ENCODE measurements around the gene INKA1. TPM values are rescaled to one million over a fixed set of nuclear protein-coding genes. Genes with fewer than 3 reads are reported as not detected.

Gene INKA1
- total RNA-seq, 1 donor from 2014 or later = 12.5 TPM

- Histone ChIP-seq H3K4me1 (peaks cover 8% of the 10 kb centered on the region), H3K9me3 (no peaks in the 10 kb centered on the region), H3K36me3 (no peaks in the 10 kb centered on the region), H3K4me3 (no peak overlapping the region), H3K27ac (peak overlapping the region; percentile 13), H3K27me3 (no peaks in the 10 kb centered on the region)
- TF ChIP-seq POLR2AphosphoS5 (IDR thresholded peaks at IDR 0.05; ENCODE audit: insufficient read depth in 1 of 2, low read depth in 1 of 2) = no peak
- DNase-seq (ENCODE audit: extremely low spot score in 2 of 2) = no peak
- intact Hi-C loops (cut with DNase I) = no loop called here
Measured at GRCh38 chr3:49799105-49799504, 4.0 kb upstream of the INKA1 start.

GRCh38 chr3:49799761-49800160 is 3.3 kb upstream of the INKA1 start, which contains the start of gene CDHR4:
Gene CDHR4 (minus strand): TSS chr3:49799873. CDS start chr3:49799812, 61 bp downstream.
- Histone ChIP-seq H3K27ac (peak within 1 kb of the TSS; percentile 13), H3K27me3 (no peaks in the 10 kb centered on the region), H3K4me1 (peaks cover 14% of the 10 kb centered on the region), H3K4me3 (no peak within 1 kb of the TSS), H3K36me3 (no peaks in the 10 kb centered on the region), H3K9me3 (no peaks in the 10 kb centered on the region)
- TF ChIP-seq CTCF (IDR thresholded peaks at IDR 0.05) (no peak), POLR2A (IDR thresholded peaks at IDR 0.05) (no peak), POLR2AphosphoS5 (IDR thresholded peaks at IDR 0.05; ENCODE audit: insufficient read depth in 1 of 2, low read depth in 1 of 2) (no peak)
- no peak for DNase-seq (ENCODE audit: extremely low spot score in 2 of 2)
- intact Hi-C loops (cut with DNase I) = loop anchor here (5.0 kb wide), 1 partner anchor 43 kb away; no protein-coding TSS in a partner anchor

GRCh38 chr3:49801160-49801559 is 1.9 kb upstream of the INKA1 start:
- peaks cover 28% of the 10 kb centered on the region for H3K4me1 ChIP-seq
- no peak overlapping the region for H3K4me3 ChIP-seq
- intact Hi-C loops (cut with DNase I) = loop anchor here (5.0 kb wide), 1 partner anchor 41 kb away; no protein-coding TSS in a partner anchor
- no peaks in the 10 kb centered on the region for H3K9me3 ChIP-seq
- no peaks in the 10 kb centered on the region for H3K27me3 ChIP-seq
- TF ChIP-seq POLR2A (IDR thresholded peaks at IDR 0.05) = no peak
- no peak for TF ChIP-seq POLR2AphosphoS5 (IDR thresholded peaks at IDR 0.05; ENCODE audit: insufficient read depth in 1 of 2, low read depth in 1 of 2)
- no peak for TF ChIP-seq CTCF (IDR thresholded peaks at IDR 0.05)
- H3K36me3 ChIP-seq = no peaks in the 10 kb centered on the region
- DNase-seq (ENCODE audit: extremely low spot score in 2 of 2) = no peak
- no peak overlapping the region for H3K27ac ChIP-seq

GRCh38 chr3:49803465-49804140 is 542 bp downstream of the INKA1 start:
- Histone ChIP-seq H3K27ac (peak overlapping the region; percentile 98), H3K36me3 (no peaks in the 10 kb centered on the region), H3K9me3 (no peaks in the 10 kb centered on the region), H3K4me3 (peak overlapping the region; percentile 82 to 90), H3K4me1 (peaks cover 49% of the 10 kb centered on the region), H3K27me3 (no peaks in the 10 kb centered on the region)
- DNase-seq (ENCODE audit: extremely low spot score in 2 of 2) = no peak
- TF ChIP-seq POLR2A (IDR thresholded peaks at IDR 0.05) (no peak), POLR2AphosphoS5 (IDR thresholded peaks at IDR 0.05; ENCODE audit: insufficient read depth in 1 of 2, low read depth in 1 of 2) (peak in 1 of 2 donors; percentile 25)
- intact Hi-C loops (cut with DNase I) = loop anchor here (5.0 kb wide), 1 partner anchor 39 kb away; no protein-coding TSS in a partner anchor

GRCh38 chr3:49804141-49805041 is 1.3 kb downstream of the INKA1 start:
- TF ChIP-seq POLR2A (IDR thresholded peaks at IDR 0.05) (no peak), POLR2AphosphoS5 (IDR thresholded peaks at IDR 0.05; ENCODE audit: insufficient read depth in 1 of 2, low read depth in 1 of 2) (no peak)
- DNase-seq (ENCODE audit: extremely low spot score in 2 of 2) = no peak
- no peaks in the 10 kb centered on the region for H3K9me3 ChIP-seq
- no peaks in the 10 kb centered on the region for H3K36me3 ChIP-seq
- intact Hi-C loops (cut with DNase I) = loop anchor here (5.0 kb wide), 1 partner anchor 38 kb away; no protein-coding TSS in a partner anchor
- no peaks in the 10 kb centered on the region for H3K27me3 ChIP-seq
- H3K4me3 ChIP-seq = peak overlapping the region; percentile 82 to 90
- H3K4me1 ChIP-seq = peaks cover 49% of the 10 kb centered on the region
- H3K27ac ChIP-seq = peak overlapping the region; percentile 98

GRCh38 chr3:49805367-49805782 is 2.3 kb downstream of the INKA1 start:
- no peak for DNase-seq (ENCODE audit: extremely low spot score in 2 of 2)
- no peak for TF ChIP-seq CTCF (IDR thresholded peaks at IDR 0.05)
- TF ChIP-seq POLR2AphosphoS5 (IDR thresholded peaks at IDR 0.05; ENCODE audit: insufficient read depth in 1 of 2, low read depth in 1 of 2) = peak; percentile 83 to 90
- no peak for TF ChIP-seq POLR2A (IDR thresholded peaks at IDR 0.05)
- Histone ChIP-seq H3K9me3 (no peaks in the 10 kb centered on the region), H3K4me1 (peaks cover 49% of the 10 kb centered on the region), H3K27me3 (no peaks in the 10 kb centered on the region), H3K36me3 (peaks cover 0 to 7% of the 10 kb centered on the region in 2 donors), H3K27ac (peak overlapping the region; percentile 98), H3K4me3 (peak overlapping the region in 1 of 2 donors; percentile 82)
- intact Hi-C loops (cut with DNase I) = no loop called here

Measured in vagina (tissue), 2 donors.